NCI-H1436 (cell line): ENCODE measurements around the gene CDCA4.

Source experiments
- DNase-seq: peaks from one replicate; lab custom pipeline; 2025; lab: John Stamatoyannopoulos, UW

The CDCA4 gene

DNA sequence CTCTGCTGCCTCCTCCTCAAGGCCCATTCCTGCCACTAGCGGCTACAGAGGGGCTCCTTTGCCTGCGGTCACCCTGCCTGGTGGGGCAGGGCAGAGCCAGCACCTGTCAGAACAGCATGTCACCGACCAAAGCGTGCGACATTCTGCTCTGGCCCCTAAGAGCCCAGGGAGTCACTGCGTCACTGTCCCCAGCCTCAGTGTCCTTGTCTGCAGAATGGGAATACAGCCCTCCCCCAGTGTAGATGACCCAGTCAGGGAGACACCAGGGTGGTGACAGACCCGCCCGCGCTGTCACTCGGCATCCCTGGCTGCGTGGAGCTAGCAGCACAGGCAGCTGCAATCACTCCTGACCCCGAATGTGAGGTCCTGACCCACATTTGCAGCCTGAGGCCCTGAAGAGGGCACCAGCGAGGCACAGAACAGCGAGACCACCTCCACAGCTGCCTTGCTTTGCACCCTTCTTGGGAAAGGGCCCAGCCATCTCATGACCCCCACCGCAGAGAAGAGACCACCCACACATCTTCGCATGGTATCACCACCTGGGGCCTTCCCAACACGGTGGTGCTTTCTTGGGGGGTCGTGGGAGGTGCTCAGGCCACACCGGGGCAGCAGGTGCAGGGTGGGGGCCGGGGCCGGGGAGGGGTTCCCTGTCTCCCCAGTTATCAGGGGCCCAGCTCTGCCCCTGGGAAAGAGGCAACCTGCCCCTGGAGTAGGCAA, 45.2 kb downstream of the CDCA4 start:
- no peak for DNase-seq

DNA sequence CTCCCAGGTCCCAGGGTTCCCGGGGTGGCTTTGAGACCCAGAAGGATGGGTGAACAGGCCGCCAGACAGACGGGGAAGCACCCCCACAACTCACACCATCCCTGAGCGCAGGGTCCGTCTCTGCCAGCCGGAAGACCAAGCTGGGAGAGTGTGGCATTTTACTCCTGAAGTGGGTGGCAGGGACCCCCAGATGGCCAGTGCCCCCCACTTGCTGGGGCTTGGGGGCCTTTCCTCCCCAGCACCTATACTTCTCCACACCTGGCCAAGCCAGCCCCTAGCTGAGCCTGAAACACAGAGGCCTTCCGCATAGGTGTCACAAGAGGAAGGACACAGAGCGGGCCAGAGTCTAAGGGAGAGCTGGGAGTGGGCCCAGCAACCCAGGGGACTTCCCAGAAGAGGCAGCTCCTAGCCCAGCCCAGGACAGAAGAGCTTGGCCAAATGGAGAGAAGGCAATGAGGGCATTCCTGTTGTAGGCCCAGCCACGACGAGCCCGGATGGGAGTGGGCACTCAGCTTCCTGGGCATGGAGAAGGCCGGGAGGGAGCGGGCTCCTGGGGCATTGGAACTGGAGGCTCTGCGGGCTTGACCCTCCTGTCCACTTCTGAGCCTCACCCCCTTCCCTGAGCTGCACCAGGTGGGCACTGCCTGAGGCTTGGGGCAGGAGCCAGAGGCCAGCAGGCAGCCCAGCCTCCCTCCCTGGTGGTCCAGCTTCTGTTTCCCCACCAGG, 46.1 kb downstream of the CDCA4 start:
- no peak for DNase-seq

DNA sequence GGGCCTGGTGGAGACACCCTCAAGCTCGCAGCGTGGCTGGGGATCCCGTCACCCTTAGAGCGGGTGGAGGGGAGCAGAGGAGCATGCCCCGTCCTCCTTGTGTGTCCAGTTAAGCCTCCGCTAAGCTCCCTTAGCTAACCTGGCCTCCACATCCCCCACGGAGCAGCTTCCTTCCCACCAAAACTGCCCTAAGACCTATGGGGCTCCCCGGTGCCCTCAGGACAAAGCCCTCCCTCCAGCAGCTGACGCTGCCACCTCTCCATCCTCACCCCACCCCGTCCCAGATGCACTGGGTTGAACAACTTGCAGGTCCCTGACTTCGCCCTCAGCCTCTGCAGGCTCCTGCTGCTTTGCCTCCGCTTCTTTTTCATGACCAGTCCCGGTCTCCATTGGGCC, 46.7 kb downstream of the CDCA4 start:
- DNase-seq, result no peak

DNA sequence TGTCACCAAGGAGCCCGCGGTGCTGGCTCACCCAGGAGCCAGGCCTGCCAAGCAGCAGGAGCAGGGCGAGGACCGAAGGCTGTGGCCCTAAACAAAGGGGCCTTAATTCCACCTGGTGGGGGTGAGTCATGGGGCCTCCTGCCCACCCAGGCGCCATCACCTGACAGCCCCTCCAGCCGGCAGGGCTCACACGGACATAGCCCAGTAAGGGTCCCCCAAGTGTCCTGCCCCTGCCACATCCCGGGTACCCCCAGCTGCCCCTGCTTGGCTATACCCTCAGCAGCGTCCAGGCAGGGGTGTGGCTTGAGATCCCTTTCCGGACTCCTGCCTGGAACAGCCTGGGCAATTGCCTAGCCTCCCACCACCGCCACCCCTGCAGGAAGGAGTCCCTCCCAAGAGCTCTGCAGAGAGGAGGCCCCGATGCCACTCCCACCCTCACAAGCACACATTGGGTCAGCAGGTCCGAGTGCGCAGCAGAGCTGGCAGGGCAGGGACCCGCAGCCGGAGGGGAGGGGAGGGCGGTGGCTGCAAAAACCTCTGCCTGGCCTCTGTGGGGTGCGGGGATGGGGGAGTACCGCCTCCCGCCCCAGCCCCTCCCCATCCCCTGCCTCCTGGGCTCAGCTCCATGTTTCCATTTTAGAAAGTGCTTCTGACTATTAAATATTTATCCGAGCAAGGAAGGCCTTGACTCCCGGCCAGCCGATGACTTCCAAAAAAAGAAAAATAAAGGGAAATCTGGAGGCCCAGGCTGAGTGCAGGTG, 47.3 kb downstream of the CDCA4 start:
- DNase-seq, result no peak

DNA sequence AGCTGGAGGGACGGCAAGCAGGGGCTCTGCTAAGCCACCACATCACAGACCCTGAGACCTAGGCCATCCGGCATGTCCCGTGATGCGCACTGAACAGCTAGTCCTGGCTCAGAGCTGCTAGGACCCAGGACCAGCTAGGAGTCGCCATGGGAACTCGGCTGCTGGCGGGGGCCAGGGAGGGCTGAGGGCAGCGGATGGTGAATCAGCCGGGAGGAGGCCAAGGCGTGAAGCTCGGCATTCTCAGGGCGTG, 47.8 kb downstream of the CDCA4 start:
- DNase-seq, result no peak

DNA sequence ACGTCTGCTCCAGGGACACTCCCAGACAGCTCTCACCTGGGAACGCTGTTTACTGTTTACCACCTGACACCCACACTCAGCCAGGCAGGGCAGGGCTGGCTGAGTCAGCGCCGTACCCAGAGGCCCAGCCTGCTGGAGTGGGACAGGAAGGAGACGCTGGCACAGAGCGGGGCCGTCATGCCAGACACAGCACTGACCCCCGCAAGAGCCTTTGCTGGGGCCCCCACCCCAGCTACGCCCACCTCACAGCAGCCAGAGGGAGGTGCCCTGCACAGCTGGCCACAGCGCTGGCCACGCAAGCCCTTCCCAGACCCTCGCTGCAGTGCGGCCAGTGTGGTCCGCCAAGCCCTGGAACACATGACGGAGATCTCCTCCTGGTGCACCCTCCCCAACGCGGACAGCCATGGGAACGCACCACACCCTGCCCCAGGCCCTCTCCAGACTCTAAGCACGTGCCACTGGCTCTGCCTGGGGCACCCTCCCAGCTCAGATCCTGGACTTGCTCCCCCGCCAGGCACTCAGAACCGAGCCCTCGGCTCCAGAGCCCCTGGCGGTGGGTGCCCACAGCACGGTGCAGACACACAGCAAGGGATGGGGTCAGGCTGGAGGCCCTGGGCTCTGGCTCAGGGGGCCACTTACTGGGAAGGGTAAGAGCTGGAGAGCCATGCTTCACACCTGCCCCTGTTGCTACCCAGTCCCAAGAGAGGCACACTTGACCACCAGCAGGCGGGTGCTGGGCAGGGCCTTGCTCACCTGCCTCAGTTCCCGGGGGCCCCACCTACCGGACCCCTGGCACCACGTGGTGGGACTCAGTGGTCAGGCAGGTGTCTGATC, 48.4 kb downstream of the CDCA4 start:
- DNase-seq, result no peak

DNA sequence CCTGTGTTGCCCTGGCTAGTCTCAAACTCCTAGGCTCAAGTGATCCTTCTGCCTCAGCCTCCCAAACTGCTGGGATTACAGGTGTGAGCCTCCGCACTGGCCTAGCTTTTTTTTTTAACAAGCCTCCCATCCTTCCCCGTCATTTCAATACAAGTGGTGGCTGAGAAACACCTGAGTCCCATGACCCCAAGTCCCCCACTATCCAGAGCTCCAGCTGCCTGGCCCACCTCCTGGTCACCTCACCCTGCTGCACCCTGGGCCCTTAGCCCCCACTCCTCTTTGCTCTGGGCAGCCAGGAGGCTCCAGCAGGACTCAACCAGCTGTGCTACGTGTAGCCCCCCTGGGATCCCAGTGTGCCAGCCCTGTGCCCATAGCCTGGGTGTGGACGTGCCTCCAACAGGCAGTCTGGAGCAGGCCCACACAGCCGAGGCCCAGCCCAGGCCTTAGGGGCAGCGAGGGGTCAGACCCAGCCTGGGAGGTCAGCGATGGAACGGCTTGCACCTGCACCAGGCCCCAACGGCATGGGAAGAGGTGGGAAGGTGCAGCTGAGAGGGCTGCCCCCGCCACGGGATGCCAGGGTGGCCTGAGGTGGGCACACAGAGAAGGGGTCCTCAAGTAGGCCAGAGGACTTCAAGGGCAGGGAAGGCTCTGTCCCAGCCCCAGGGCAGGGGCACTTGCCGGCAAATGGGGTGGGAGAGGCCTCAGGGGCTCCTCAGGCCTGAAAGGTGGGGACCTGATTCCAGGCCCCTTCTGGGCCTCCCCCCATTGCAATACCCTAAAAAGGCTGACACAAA, 49.2 kb downstream of the CDCA4 start:
- no peak for DNase-seq

DNA sequence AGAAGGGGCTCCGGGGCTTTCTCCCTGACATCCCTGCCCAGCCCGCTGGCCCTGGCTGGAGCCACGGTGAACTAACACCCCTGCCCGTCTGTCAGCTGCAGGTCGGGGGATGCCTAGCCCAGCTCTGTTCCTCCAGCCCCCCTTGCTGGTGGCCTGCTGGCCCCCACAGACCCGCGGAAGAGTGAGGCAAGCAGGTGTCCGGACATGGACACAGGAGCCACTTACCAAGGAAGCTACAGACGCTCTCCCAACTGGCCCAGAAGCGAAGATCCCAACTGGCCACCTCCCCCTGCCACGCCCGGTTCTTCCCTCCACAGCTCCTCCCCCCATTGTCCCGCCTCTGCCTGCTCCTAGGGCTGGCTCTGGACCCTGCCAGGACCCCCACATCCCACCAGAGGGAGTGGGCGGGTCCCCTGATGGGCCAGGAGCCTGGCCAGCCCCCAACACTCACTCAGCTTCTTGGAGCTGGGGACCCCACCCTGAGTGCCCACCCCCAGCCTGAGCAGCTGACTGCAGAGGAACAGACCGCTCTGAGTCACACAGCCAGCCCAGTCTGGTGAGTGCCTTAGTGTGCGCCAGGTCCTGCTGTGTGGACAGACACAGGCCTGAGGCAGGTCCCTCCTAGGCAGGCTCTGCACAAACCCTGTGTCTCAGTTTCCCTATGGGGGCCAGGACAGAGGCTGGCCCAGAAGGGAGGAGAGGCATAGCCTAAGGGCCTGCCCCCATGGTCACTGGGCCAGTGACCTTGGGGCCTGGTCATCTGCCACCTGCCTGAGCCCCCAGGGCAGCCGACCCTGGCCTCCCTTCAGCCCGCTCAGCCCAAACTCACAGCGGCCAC, 50.4 kb downstream of the CDCA4 start:
- DNase-seq, result no peak

DNA sequence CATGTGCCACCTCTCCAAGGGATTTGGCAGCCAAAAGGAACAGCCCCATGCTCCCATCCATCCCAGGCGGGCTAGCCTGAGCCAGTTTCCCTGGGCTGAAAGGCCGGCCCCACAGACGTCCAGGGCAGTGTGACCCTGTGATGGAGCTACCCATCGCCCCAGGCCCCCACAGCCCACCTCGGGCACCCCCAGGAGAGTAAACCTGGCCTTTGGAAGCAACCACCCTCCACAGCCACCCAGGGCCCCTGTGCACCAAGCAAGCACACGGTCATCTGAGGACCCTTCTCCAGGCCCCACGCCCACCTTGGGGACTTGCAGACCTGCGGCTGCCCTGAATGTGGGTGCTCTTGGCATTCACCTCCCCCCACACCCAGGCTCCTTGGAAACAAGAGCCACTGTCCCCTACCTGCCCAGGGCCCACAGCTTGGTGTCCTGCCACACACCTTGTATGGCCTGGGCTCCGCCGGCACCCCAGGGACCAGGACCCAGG, 51.1 kb downstream of the CDCA4 start:
- DNase-seq, result no peak

DNA sequence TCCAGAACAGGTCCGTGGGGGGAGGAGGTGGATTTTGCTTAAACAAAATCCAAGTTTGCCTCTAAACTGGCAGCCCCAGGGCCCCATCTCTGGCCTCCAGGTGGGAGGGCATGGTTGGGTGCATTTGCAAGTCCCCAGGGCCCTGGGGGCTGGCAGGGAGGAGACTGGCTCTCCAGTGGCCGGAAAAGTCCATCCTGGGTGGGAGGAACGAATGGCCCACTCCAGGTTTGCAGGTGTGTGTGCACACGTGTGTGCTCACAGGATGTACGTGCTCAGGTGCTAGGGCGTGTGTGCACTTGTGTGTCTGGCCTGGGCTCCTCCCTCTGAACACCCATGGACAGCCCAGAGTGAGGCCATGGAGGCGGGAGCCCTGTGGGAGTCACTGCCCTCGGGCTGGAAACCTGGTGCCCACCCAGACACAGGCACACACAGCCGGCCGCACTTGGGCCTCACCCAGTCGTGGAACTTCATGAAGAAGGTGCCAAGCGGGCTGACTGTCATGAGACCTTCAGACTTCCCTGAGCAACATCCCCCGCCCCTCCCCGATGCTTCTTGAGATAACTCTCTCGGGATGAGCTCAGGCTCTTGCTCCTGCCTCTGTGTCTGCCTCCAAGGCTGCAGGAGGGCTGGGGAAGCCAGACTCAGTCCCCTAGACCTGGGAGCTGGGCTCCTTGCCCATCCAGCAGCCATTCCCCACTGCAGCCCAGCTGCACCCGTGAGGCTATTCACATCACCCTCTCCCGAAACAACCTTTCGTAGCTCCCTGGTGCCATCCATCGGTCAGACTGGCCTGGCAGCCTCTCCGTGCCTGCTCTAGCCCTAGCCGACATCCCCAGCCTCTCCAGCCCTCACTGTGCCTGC, 52.1 kb downstream of the CDCA4 start:
- DNase-seq, result no peak

DNA sequence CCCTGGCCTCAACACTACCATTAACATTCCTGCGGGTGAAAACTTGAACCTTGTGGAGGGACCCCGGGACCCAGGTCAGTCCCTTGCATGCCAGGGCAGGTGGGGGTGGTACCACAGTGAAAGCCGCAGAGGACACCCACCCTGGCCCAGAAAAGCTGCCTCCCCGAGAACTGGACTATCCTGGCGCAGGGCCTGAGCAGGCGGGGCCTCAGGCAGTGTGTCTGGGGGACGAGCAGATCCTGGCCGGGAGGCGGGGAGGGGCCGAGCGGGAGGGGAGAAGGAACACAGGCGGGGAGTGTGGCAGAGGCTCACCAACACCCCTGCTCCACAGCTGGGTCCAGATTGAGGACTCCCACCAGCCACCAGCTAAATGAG, 52.7 kb downstream of the CDCA4 start:
- DNase-seq, result no peak

DNA sequence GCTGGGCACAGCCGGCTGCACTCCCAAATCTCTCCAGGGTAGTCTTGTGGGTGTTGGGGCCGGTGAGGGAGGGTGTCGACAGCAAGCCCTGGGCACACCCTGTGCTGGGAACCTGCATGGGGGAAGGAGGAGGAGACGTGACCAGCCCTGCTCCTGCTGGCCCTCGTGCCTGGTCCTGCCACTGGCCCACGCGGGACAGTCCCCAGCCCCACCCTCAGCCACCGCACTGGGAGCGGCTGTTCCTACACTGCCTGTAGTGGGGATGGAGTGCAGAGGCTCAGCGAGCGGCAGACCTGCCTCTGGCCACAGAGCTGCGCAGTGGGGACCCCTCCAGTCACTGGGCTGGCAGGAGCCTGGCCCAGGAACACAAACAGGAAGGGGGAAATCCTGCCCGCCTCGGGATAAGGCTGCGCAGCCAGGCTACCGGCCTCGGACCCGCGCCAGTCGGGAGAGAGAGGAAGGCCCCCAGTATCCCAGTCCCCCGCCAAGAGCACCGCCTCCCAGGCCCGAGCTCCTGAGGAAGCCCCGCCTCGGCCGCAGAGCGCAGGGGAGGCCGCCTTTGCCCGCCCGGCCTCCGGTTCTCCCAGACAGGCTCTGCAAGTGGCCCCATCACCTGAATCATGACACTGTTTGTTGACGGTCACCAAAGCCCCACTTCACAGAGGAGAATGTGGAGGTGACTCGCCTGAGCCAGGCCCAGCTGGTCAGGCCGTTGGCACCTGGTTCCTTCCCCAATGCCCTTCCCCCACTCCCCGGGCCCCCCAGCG, 53.3 kb downstream of the CDCA4 start:
- DNase-seq, result no peak

DNA sequence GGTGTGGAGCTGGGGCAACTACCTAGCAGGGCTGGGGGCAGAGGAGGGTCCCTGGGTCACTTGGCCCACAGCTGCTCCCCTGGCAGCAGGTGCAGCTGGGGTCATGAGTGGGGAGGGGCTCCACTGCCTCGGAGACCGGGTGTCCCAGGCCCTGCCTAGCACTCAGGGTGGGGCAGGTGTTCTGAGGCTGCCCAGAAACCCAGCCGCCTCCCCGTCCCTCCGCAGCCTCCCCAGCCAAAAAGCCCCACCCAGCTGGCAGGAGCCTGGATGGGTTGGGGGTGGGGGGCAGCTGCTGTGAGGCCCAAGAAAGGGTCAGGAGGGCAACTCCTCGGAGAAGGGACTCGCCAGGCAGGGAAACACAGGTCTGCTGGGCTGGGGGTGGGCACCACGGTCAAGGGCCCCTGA, 53.9 kb downstream of the CDCA4 start:
- DNase-seq, result no peak

DNA sequence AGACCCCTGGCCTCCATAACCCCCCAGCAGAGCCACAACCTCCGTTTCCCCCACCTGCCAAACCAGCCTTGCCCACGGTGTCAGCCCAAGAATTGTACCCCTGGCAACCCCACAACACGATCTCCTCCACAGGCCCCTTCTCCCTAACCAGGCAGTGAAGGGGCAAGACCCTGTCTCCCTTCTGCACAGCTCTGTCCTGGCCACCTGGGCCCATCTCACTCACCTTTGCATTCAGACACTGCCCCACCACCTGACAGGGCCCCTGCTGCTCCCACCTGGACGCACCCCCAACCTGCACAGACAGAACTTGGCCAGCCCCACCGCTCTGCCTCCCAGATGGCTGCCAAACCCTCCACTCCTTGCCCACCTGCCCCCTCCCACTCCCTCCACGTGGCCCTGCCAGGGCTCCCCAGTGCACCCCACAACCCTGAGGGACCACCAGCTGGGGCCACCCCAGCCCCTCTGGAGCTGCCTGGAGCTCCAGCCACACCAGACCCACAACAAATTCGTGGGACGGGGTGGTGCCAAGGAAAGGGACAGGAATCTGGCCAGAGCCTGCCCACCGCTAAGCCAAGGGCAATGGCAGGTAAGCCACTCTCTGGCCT, 54.5 kb downstream of the CDCA4 start:
- no peak for DNase-seq

DNA sequence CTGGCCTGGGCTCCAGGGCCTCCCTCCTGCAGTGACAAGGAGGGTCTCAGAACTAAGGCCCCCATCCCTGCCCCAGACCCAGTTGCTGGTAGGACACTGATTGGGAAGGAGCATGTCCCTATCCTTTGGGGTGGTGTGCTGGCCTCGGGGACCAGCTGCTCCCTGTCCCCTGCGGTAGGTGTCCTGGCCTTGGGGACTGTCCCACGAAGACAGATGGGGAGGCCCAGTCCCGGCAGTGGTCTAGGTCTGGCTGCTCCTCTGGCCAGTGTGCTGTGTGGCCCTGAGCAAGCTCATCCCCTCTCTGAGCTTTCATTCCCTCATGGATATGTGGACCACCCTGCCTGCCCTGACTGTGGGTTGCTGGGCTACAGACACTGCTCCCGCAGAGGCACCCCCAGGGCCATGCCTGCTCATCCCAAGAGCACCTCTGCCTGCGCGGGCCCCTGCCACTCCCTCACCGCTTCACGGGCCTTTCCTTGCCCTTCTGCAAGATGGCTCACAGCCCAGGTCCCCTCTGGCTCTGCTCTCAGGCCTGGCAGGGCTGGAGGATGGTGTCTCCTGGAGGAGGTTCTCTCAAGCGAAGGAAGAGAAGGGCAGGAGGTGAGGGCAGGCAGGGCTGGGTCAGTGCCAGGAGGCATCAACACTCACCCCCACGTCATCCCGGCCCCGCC, 55.2 kb downstream of the CDCA4 start:
- no peak for DNase-seq

DNA sequence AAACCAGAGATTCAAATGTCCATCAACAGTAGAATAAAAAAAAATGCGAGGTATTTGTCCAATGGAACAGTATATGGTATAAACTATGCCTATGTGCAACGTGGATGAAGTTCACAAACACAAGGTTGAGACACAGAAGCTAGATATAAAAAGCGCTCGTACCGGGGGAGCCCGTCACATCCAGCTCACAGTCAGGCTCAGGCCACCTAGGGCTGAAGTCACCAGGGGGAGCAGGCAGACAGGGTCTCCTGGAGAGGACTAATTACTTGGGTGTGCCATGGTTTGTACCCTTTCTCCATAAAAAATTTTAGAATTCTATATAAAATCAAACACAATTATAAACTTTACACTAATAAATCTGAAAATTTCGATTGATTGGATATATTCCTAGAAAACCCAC, 56.3 kb downstream of the CDCA4 start:
- DNase-seq, result no peak
